HepG2 (cell line): Measurements from ENCODE around the gene ZNF581. TPM values are rescaled to one million over a fixed set of nuclear protein-coding genes. Genes with fewer than 3 reads are reported as not detected.

Experiments
- ARID3A ChIP-seq: IDR thresholded peaks from 2 replicates; pipeline ENCODE4 v1.6.1; 2012; ENCODE audit warnings: low read depth, low read length, improper control_type of control experiment
- ARNT2 ChIP-seq: sonication (generic); formaldehyde crosslinking; IDR thresholded peaks from 2 replicates; pipeline ENCODE4 v1.8.0; 2022; ENCODE audit warnings: mild to moderate bottlenecking, low read depth, missing genetic modification reagents, moderate library complexity
- BHLHE40 ChIP-seq: IDR thresholded peaks from 2 replicates; pipeline ENCODE4 v1.6.1; 2011; ENCODE audit warnings: low read length, improper control_type of control experiment
- FOXK1 ChIP-seq: sonication (generic); formaldehyde crosslinking; IDR thresholded peaks from 2 replicates; pipeline ENCODE4 v1.4.0; 2020; ENCODE audit warnings: low read depth, missing genetic modification reagents, borderline replicate concordance
- IRF9 ChIP-seq: sonication (generic); formaldehyde crosslinking; IDR thresholded peaks from 2 replicates; pipeline ENCODE4 v1.8.0; 2022; ENCODE audit warnings: missing genetic modification reagents, mild to moderate bottlenecking, borderline replicate concordance
- KMT2B ChIP-seq: IDR thresholded peaks from 2 replicates; pipeline ENCODE4 v1.6.1; 2016; ENCODE audit warnings: missing genetic modification reagents, missing compliant biosample characterization
- LBX2 ChIP-seq: sonication (generic); formaldehyde crosslinking; IDR thresholded peaks from 2 replicates; pipeline ENCODE4 v1.5.0; 2020; ENCODE audit warnings: missing genetic modification reagents, mild to moderate bottlenecking, borderline replicate concordance
- MAX ChIP-seq: IDR thresholded peaks from 2 replicates; pipeline ENCODE4 v1.6.1; 2012; ENCODE audit warnings: inconsistent platforms
- RFXANK ChIP-seq: IDR thresholded peaks from 2 replicates; pipeline ENCODE4 v1.6.1; 2016
- RFXAP ChIP-seq: sonication (generic); formaldehyde crosslinking; IDR thresholded peaks from 2 replicates; pipeline ENCODE4 v1.4.0; 2020; ENCODE audit warnings: missing genetic modification reagents, borderline replicate concordance
- RNF219 ChIP-seq: sonication (generic); formaldehyde crosslinking; IDR thresholded peaks from 2 replicates; pipeline ENCODE4 v1.5.0; 2020; ENCODE audit warnings: mild to moderate bottlenecking, missing genetic modification reagents
- SMC3 ChIP-seq: IDR thresholded peaks from 2 replicates; pipeline ENCODE4 v1.6.1; 2011; ENCODE audit warnings: low read length, improper control_type of control experiment
- SP1 ChIP-seq, 2 experiments: fragments of 450-650 bp in 1 of 2; sonication (generic) in 1 of 2; formaldehyde crosslinking in 1 of 2; IDR thresholded peaks; 2 replicates each; pipeline versions ENCODE4 v1.4.0 to v1.6.1; 2016 to 2020; ENCODE audit warnings: missing genetic modification reagents in 1 of 2
- SSRP1 ChIP-seq: IDR thresholded peaks from 2 replicates; pipeline ENCODE4 v1.6.1; 2016; ENCODE audit warnings: control low read depth
- TCF7L2 ChIP-seq: IDR thresholded peaks from 2 replicates; pipeline ENCODE4 v1.6.1; 2011; ENCODE audit warnings: mild to moderate bottlenecking, low read depth, low read length, moderate library complexity
- TEAD3 ChIP-seq: optimal IDR thresholded peaks from 2 replicates; pipeline ENCODE3; 2016; ENCODE audit warnings: borderline replicate concordance
- XRCC5 ChIP-seq: fragments of 200-400 bp; formaldehyde crosslinking; optimal IDR thresholded peaks from 2 replicates; pipeline ENCODE3; 2017; ENCODE audit warnings: mild to moderate bottlenecking, low read length
- YY1 ChIP-seq: IDR thresholded peaks from 2 replicates; pipeline ENCODE4 v1.6.1; 2011; ENCODE audit warnings: low read length, low read depth, moderate library complexity, mild to moderate bottlenecking; ENCODE audit not compliant: insufficient read depth, insufficient replicate concordance
- ZBTB2 ChIP-seq: sonication (generic); formaldehyde crosslinking; IDR thresholded peaks from 2 replicates; pipeline ENCODE4 v1.8.0; 2022; ENCODE audit warnings: low read depth, missing genetic modification reagents
- ZMYM4 ChIP-seq: sonication (generic); formaldehyde crosslinking; IDR thresholded peaks from 2 replicates; pipeline ENCODE4 v1.8.1; 2023; ENCODE audit warnings: mild to moderate bottlenecking, missing genetic modification reagents
- ZNF75D ChIP-seq: sonication (generic); formaldehyde crosslinking; IDR thresholded peaks from 2 replicates; pipeline ENCODE4 v1.8.1; 2023; ENCODE audit warnings: missing genetic modification reagents, mild to moderate bottlenecking, borderline replicate concordance
- polyA plus RNA-seq, 8 experiments: library from polyadenylated mRNA; depleted of rRNA in 3 of 8; stranded (reverse) in 7 of 8; unstranded in 1 of 8; fragments of >200 nt; fragmentation: Illumina TruSeq in 4 of 8; extraction: Trizol in 4 of 8; gene quantifications; 2 replicates each; pipeline versions ENCODE4 v1.2.1 to v1.2.3, GENCODE V29; 2011 to 2016; ENCODE audit warnings: low read depth in 4 of 8, missing spikeins in 1 of 8, mixed read lengths in 1 of 8; ENCODE audit not compliant: insufficient read depth in 1 of 8
- total RNA-seq, 5 experiments: library from RNA; depleted of rRNA; stranded (reverse); fragments of >200 nt; fragmentation: Illumina TruSeq; extraction: Trizol; gene quantifications; 2 replicates each; pipeline ENCODE4 v1.2.3, GENCODE V29; 2016; ENCODE audit warnings: low read depth in 1 of 5

The ZNF581 gene
- total and polyA plus RNA-seq, 2 of the 13 experiments (the other 11 are each of a cell fraction or from before 2014, with no cell fraction given), result 19.6 to 49.5 TPM

- TF ChIP-seq ZBTB2 (CRISPR knock-in tag) (0 out of 2 replicates have a peak, but pooled peaks have one; percentile 14), BHLHE40 (no peak), MAX (peak; percentile 56; the same call in 1 of the 2 replicates), XRCC5 (peak; percentile 79), FOXK1 (0 out of 2 replicates have a peak, but pooled peaks have one; percentile 2), TEAD3 (CRISPR knock-in tag) (peak; percentile 34), SP1 (IDR thresholded peaks at IDR 0.05) (no peak), SP1 (CRISPR knock-in tag; IDR thresholded peaks at IDR 0.05) (no peak), ARNT2 (CRISPR knock-in tag) (0 out of 2 replicates have a peak, but pooled peaks have one; percentile 23), SMC3 (peak; percentile 75), KMT2B (no peak), IRF9 (0 out of 2 replicates have a peak, but pooled peaks have one; percentile 42), RNF219 (CRISPR knock-in tag) (no peak), ZMYM4 (no peak), TCF7L2 (no peak), SSRP1 (CRISPR knock-in tag) (no peak), RFXANK (peak; percentile 96), ZNF75D (CRISPR knock-in tag) (no peak), LBX2 (CRISPR knock-in tag) (no peak), YY1 (peak; percentile 35), ARID3A (no peak), RFXAP (CRISPR knock-in tag) (peak; percentile 96)
These were observed 37.6 kb upstream of the ZNF581 start, which contains the start of gene ZNF865 (continued) for GRCh38 chr19:55605637-55606470.
